ENCODE results near the gene B4GALT5.

DNA sequence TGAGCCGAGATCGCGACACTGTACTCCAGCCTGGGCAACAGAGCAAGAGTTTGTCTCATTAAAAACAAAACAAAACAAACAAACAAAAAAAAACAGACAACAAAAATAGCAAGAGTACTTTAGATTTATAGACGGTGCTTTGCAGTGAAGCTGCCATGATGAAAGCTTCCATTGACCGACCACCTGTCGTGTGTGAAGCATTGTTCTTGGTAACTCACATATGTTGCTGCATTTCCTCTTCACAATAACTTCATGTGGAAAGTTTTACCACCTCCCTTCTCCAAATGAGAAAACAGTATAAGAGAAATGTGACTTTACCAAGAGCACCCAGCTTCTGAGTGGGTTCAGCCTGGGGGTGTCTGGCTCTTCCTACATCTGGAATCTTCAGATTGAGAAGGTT, 89.4 kb downstream of the B4GALT5 start:
- TF ChIP-seq, protein P1, sequence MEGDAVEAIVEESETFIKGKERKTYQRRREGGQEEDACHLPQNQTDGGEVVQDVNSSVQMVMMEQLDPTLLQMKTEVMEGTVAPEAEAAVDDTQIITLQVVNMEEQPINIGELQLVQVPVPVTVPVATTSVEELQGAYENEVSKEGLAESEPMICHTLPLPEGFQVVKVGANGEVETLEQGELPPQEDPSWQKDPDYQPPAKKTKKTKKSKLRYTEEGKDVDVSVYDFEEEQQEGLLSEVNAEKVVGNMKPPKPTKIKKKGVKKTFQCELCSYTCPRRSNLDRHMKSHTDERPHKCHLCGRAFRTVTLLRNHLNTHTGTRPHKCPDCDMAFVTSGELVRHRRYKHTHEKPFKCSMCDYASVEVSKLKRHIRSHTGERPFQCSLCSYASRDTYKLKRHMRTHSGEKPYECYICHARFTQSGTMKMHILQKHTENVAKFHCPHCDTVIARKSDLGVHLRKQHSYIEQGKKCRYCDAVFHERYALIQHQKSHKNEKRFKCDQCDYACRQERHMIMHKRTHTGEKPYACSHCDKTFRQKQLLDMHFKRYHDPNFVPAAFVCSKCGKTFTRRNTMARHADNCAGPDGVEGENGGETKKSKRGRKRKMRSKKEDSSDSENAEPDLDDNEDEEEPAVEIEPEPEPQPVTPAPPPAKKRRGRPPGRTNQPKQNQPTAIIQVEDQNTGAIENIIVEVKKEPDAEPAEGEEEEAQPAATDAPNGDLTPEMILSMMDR (conservative IDR thresholded peaks at IDR 0.05 in 1 of 2, IDR thresholded peaks at IDR 0.05 in 1 of 2; ENCODE audit: extremely low read depth in 1 of 2, insufficient read depth in 1 of 2, low read depth in 1 of 2, low read length in 2 of 2): no peak
- TF ChIP-seq EZH2 (IDR thresholded peaks at IDR 0.05; ENCODE audit: borderline replicate concordance, low read length): no peak
